PC-3 (cell line): ENCODE measurements around the gene ATL2. TPM values are rescaled to one million over a fixed set of nuclear protein-coding genes. Genes with fewer than 3 reads are reported as not detected.

ENCODE experiments used
- ATAC-seq: fragments of 200-7000 bp; cut with Tn5 transposase; 2 replicates; pipeline ENCODE4 v1.9.1; 2020; ENCODE audit warnings: mild to moderate bottlenecking, moderate library complexity
- BruUV-seq: library from RNA; stranded (reverse); fragments of 400-500 nt; replicated peaks from 2 replicates; lab custom pipeline; 2021; lab: Mats Ljungman, UMichigan
- CTCF ChIA-PET: fragments of 300-600 bp; sonication (Branson Sonifier 250); formaldehyde crosslinking; loops from one replicate; lab custom pipeline; 2022; ENCODE audit warnings: antibody characterized with exemption; lab: Charles Lee
- POLR2A ChIA-PET: fragments of 300-600 bp; sonication (Branson Sonifier 250); formaldehyde crosslinking; loops from one replicate; lab custom pipeline; 2022; ENCODE audit warnings: antibody characterized with exemption; ENCODE audit not compliant: unreplicated experiment; lab: Charles Lee
- DNase-seq: peaks from one replicate; pipeline ENCODE4 v3.0.0-alpha.2; 2015
- H2AFZ ChIP-seq: fragments of 300-600 bp; sonication (generic); 2 replicates; pipeline ENCODE4 v1.6.0; 2016; ENCODE audit warnings: antibody characterized with exemption, low read length
- H3F3A ChIP-seq: fragments of 300-600 bp; sonication (generic); one replicate; pipeline ENCODE4 v1.6.0; 2017; ENCODE audit warnings: antibody characterized with exemption, low read length, control low read depth, mild to moderate bottlenecking; ENCODE audit not compliant: unreplicated experiment
- H3K27ac ChIP-seq: fragments of 300-600 bp; sonication (generic); 2 replicates; pipeline ENCODE4 v1.5.1; 2016; ENCODE audit warnings: mild to moderate bottlenecking, low read length
- H3K27me3 ChIP-seq: fragments of 300-600 bp; sonication (generic); 2 replicates; pipeline ENCODE4 v1.6.1; 2016; ENCODE audit warnings: low read length, mixed read lengths
- H3K36me3 ChIP-seq: fragments of 300-600 bp; sonication (generic); 2 replicates; pipeline ENCODE4 v1.6.1; 2016; ENCODE audit warnings: low read depth, mixed run types, low read length, mixed read lengths
- H3K4me1 ChIP-seq: fragments of 300-600 bp; sonication (generic); 2 replicates; pipeline ENCODE4 v1.5.1; 2016; ENCODE audit warnings: low read length; ENCODE audit not compliant: insufficient read depth
- H3K4me2 ChIP-seq: fragments of 300-600 bp; sonication (generic); 2 replicates; pipeline ENCODE4 v1.6.0; 2016; ENCODE audit warnings: low read length
- H3K4me3 ChIP-seq: fragments of 300-600 bp; sonication (generic); 2 replicates; pipeline ENCODE4 v1.5.1; 2016; ENCODE audit warnings: mild to moderate bottlenecking, low read length, mixed read lengths
- H3K79me2 ChIP-seq: fragments of 300-600 bp; sonication (generic); 2 replicates; pipeline ENCODE4 v1.6.1; 2017; ENCODE audit warnings: low read length, mixed read lengths
- H3K9ac ChIP-seq: fragments of 300-600 bp; sonication (generic); 2 replicates; pipeline ENCODE4 v1.6.0; 2016; ENCODE audit warnings: mild to moderate bottlenecking, low read length
- H3K9me2 ChIP-seq: fragments of 300-600 bp; sonication (generic); replicated peaks from 2 replicates; pipeline ENCODE4 v1.6.1; 2016; ENCODE audit warnings: mixed run types, low read length, mixed read lengths
- H3K9me3 ChIP-seq: fragments of 300-600 bp; sonication (generic); 2 replicates; pipeline ENCODE4 v1.6.1; 2016; ENCODE audit warnings: low read length, mixed read lengths
- H4K20me1 ChIP-seq: fragments of 300-600 bp; sonication (generic); 2 replicates; pipeline ENCODE4 v1.6.1; 2016; ENCODE audit warnings: low read length, mixed read lengths
- EZH2 ChIP-seq: fragments of 300-600 bp; sonication (generic); IDR thresholded peaks from one replicate; pipeline ENCODE4 v1.6.1; 2017; ENCODE audit warnings: antibody characterized with exemption, mild to moderate bottlenecking, low read length; ENCODE audit not compliant: unreplicated experiment
- EZH2phosphoT487 ChIP-seq: fragments of 300-600 bp; sonication (generic); IDR thresholded peaks from 2 replicates; pipeline ENCODE4 v1.6.1; 2018; ENCODE audit warnings: mild to moderate bottlenecking, antibody characterized with exemption, low read length, borderline replicate concordance
- intact Hi-C: fragments of 100-400 bp; cut with micrococcal nuclease; formaldehyde crosslinking; loops from 2 replicates; pipeline ENCODE4 v1.9.0; 2023
- total RNA-seq: library from RNA; depleted of rRNA; stranded (reverse); fragments of >200 nt; gene quantifications from 2 replicates; pipeline ENCODE4 v1.2.3, GENCODE V29; 2014
- TF ChIP-seq, protein P1 (sequence below): fragments of 300-600 bp; sonication (generic); conservative IDR thresholded peaks from 2 replicates; pipeline ENCODE4 v1.5.1; 2017; ENCODE audit warnings: antibody characterized with exemption, low read depth, mild to moderate bottlenecking, low read length

ATL2 gene
- total RNA-seq, 1 experiment from 2014 or later: 89.4 TPM

DNA sequence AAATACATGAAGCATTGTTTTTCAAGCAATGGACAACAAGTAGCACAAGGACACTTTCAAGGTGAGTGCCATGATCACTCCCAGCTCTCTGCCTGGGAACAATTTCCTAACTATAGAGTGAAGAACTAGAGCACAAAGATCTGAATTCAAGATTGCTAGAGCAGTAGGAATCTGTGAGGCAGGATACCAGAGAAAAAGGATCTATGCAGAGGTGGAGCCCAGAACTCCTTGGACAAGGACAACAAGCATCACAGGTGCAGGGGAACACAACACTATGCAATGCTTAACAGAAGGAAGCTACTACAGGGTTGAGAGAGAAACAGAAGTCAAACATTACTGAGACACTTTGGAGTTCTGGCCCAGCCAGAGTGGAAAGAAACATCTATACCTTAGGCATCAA, 24.7 kb downstream of the ATL2 start:
- TF ChIP-seq EZH2: no peak
- TF ChIP-seq, protein P1, sequence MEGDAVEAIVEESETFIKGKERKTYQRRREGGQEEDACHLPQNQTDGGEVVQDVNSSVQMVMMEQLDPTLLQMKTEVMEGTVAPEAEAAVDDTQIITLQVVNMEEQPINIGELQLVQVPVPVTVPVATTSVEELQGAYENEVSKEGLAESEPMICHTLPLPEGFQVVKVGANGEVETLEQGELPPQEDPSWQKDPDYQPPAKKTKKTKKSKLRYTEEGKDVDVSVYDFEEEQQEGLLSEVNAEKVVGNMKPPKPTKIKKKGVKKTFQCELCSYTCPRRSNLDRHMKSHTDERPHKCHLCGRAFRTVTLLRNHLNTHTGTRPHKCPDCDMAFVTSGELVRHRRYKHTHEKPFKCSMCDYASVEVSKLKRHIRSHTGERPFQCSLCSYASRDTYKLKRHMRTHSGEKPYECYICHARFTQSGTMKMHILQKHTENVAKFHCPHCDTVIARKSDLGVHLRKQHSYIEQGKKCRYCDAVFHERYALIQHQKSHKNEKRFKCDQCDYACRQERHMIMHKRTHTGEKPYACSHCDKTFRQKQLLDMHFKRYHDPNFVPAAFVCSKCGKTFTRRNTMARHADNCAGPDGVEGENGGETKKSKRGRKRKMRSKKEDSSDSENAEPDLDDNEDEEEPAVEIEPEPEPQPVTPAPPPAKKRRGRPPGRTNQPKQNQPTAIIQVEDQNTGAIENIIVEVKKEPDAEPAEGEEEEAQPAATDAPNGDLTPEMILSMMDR: no peak
- TF ChIP-seq EZH2phosphoT487: no peak
- Histone ChIP-seq H3F3A (peaks cover 4% of the 10 kb centered on the region), H3K4me3 (no peak overlapping the region), H3K4me2 (no peak overlapping the region), H3K9ac (no peak overlapping the region), H4K20me1 (peaks cover 26% of the 10 kb centered on the region), H3K79me2 (peaks cover 89% of the 10 kb centered on the region), H3K36me3 (no peaks in the 10 kb centered on the region), H2AFZ (no peak overlapping the region), H3K27ac (no peak overlapping the region), H3K27me3 (no peaks in the 10 kb centered on the region), H3K4me1 (no peaks in the 10 kb centered on the region), H3K9me3 (no peaks in the 10 kb centered on the region), H3K9me2 (no peaks in the 10 kb centered on the region)
- ChIA-PET CTCF (no interaction called here), POLR2A (interaction anchor here (0.6 kb wide), 1 partner anchor 395 kb away, joined by 5 read pairs; no protein-coding TSS in a partner anchor)
- no TSS peak for BruUV-seq
- intact Hi-C loops: no loop called here
- DNase-seq: no peak
- ATAC-seq: no peak

DNA sequence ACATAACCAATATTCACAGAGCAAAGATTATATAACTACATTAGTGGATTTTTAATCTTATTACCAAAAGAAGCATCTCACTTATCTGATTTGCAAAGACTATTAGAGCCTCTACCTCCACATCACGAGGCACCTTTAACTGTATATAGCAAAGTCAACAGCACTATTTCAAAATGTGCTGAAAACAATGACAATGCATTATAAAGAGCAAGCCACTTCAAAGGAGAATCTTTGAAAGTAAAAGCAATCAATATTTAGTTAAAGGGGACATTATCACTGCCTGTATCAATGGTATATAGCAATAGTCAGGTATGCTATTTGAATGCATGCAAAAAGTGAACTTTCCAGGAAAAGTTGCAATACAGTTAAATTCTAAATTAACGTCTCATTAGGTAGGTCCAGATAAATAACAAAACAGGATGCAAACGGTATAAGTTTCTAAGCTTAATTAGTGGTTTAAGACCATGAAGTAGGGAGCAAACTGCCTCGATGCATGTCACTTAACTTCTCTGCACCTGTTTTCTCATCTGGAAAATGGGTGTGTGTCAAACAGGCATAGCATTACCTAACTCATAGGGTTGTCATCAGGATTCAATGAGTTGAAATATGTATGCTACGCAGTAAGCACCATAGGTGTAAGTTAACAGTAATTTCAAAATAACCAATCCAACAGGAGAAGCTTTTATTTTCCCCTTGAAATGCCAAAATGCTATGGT, 31.6 kb downstream of the ATL2 start:
- peaks cover 34% of the 10 kb centered on the region; the same call in 1 of the 2 replicates for H4K20me1 ChIP-seq
- no peaks in the 10 kb centered on the region for H3K27me3 ChIP-seq
- peaks cover 49% of the 10 kb centered on the region for H3K36me3 ChIP-seq
- no peaks in the 10 kb centered on the region for H3K9me2 ChIP-seq
- peaks cover 65% of the 10 kb centered on the region for H3K79me2 ChIP-seq
- DNase-seq (no peak), ATAC-seq (no peak)
- H2AFZ ChIP-seq: no peak overlapping the region
- H3K9me3 ChIP-seq: no peaks in the 10 kb centered on the region
- H3K4me3 ChIP-seq: no peak overlapping the region
- H3K4me2 ChIP-seq: no peak overlapping the region
- H3K27ac ChIP-seq: no peak overlapping the region
- intact Hi-C loops: no loop called here
- H3F3A ChIP-seq: no peaks in the 10 kb centered on the region
- no TSS peak for BruUV-seq
- no peaks in the 10 kb centered on the region for H3K4me1 ChIP-seq
- ChIA-PET CTCF (no interaction called here), POLR2A (no interaction called here)
- no peak overlapping the region for H3K9ac ChIP-seq
- no peak for TF ChIP-seq EZH2phosphoT487
- no peak for TF ChIP-seq EZH2
- TF ChIP-seq, protein P1: no peak

DNA sequence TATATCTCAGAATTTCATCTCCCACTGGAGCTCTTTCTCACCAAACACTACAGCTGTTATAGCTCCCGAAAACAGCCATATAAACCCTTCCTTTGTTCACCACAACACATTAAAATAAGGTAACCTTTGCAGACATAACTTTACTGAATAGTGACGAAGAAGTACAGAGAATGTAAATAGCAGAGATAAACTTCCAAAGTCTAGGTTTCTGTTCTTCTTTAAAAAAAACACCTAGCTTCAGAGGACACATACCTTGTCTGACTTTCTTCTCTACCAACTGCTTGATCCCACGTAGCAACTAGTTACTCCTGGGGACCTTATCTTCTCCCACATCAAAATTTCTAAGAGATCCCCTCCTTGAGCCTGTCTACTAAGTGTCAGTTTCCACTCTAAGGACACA, 32.3 kb downstream of the ATL2 start:
- H3K79me2 ChIP-seq: peaks cover 60% of the 10 kb centered on the region
- DNase-seq: no peak
- intact Hi-C loops: no loop called here
- H3F3A ChIP-seq: no peaks in the 10 kb centered on the region
- H2AFZ ChIP-seq: no peak overlapping the region
- no peaks in the 10 kb centered on the region for H3K9me2 ChIP-seq
- no peak overlapping the region for H3K4me2 ChIP-seq
- CTCF ChIA-PET: no interaction called here
- no peak overlapping the region for H3K9ac ChIP-seq
- no TSS peak for BruUV-seq
- POLR2A ChIA-PET: interaction anchor here (0.7 kb wide), 1 partner anchor 19 kb away, joined by 3 read pairs; no protein-coding TSS in a partner anchor
- H3K9me3 ChIP-seq: no peaks in the 10 kb centered on the region
- peaks cover 53% of the 10 kb centered on the region for H3K36me3 ChIP-seq
- H4K20me1 ChIP-seq: peaks cover 36% of the 10 kb centered on the region; the same call in 1 of the 2 replicates
- no peaks in the 10 kb centered on the region for H3K27me3 ChIP-seq
- no peaks in the 10 kb centered on the region for H3K4me1 ChIP-seq
- H3K27ac ChIP-seq: no peak overlapping the region
- TF ChIP-seq EZH2phosphoT487 (no peak), EZH2 (no peak)
- TF ChIP-seq, protein P1: no peak
- ATAC-seq: no peak
- H3K4me3 ChIP-seq: no peak overlapping the region
